Measurements from ENCODE around the gene PLAGL2.

DNA sequence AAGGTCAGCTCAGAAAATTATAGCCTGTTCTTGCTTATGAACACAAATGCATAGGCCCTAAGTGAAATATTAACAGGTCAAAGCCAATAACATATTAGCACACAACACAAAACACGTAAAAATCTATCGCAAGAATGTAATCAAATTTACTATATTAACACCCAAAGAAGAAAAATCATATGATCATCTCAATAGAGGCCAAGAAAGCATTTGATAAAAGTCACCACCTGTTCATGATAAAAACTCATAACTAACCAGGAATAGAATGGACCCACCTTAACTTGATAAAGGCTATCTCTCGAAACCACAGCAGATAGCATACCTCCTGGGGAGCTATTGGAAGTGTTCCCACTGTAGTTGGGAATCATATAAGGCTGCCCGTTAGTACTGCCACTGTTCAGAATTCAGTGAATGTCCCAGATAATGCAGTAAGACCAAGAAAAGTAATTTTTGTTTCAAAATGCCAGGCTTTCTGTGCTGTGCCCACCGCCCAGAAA, 21.8 kb upstream of the PLAGL2 start:
- TF ChIP-seq POLR2A (IDR thresholded peaks at IDR 0.05) (no peak), CTCF (IDR thresholded peaks at IDR 0.05) (no peak), POLR2AphosphoS5 (IDR thresholded peaks at IDR 0.05) (no peak)

Measured in breast epithelium (tissue), 3 donors.